ENCODE data around the gene ZNF442.

Gene ZNF442

GRCh38 chr19:12350890-12351197 lies 14.6 kb downstream of the ZNF442 start:
- no peaks in the 10 kb centered on the region for H3K27me3 ChIP-seq
- H3K9me3 ChIP-seq: peaks cover 52% of the 10 kb centered on the region
- H3K4me3 ChIP-seq (ENCODE audit: low read depth in 1 of 2, low read length in 1 of 2): no peak overlapping the region
- no peak overlapping the region for H3K27ac ChIP-seq
- TF ChIP-seq CTCF (IDR thresholded peaks at IDR 0.05): no peak
- no peaks in the 10 kb centered on the region for H3K36me3 ChIP-seq
- no peaks in the 10 kb centered on the region for H3K4me1 ChIP-seq (ENCODE audit: control insufficient read depth in 1 of 2, insufficient read depth in 1 of 2, low read depth in 1 of 2, low read length in 1 of 2)

- no peak for TF ChIP-seq CTCF (IDR thresholded peaks at IDR 0.05)
- no peak overlapping the region for H3K4me3 ChIP-seq (ENCODE audit: low read depth in 1 of 2, low read length in 1 of 2)
- H3K4me1 ChIP-seq (ENCODE audit: control insufficient read depth in 1 of 2, insufficient read depth in 1 of 2, low read depth in 1 of 2, low read length in 1 of 2): no peaks in the 10 kb centered on the region
- H3K27ac ChIP-seq: no peak overlapping the region
- H3K27me3 ChIP-seq: no peaks in the 10 kb centered on the region
- peaks cover 52% of the 10 kb centered on the region for H3K9me3 ChIP-seq
- H3K36me3 ChIP-seq: no peaks in the 10 kb centered on the region
Observed at GRCh38 chr19:12350185-12350889, 15.1 kb downstream of the ZNF442 start.

DNA sequence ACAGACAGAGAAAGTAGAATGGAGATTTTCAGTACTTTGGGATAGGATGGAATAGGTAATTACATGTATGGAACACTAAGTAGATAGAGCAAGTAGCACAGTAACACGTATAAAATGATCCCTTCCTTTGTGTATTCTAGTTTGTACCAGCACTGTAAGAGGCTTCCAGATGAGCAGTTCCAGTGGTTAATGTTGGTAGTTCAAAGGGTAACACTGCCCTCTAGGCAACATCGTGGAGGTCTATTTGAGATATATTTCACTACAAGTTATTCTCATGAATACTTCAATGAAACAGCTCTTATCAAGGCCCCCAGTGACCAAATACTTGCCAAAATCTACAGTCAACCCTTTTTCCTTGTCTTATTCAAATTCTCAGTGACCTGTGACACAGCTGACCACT lies 18.6 kb downstream of the ZNF442 start:
- no peak for TF ChIP-seq CTCF (IDR thresholded peaks at IDR 0.05)
- Histone ChIP-seq H3K9me3 (peaks cover 36% of the 10 kb centered on the region), H3K27me3 (no peaks in the 10 kb centered on the region), H3K36me3 (no peaks in the 10 kb centered on the region), H3K4me1 (ENCODE audit: control insufficient read depth in 1 of 2, insufficient read depth in 1 of 2, low read depth in 1 of 2, low read length in 1 of 2) (no peaks in the 10 kb centered on the region), H3K27ac (no peak overlapping the region), H3K4me3 (ENCODE audit: low read depth in 1 of 2, low read length in 1 of 2) (no peak overlapping the region)

DNA sequence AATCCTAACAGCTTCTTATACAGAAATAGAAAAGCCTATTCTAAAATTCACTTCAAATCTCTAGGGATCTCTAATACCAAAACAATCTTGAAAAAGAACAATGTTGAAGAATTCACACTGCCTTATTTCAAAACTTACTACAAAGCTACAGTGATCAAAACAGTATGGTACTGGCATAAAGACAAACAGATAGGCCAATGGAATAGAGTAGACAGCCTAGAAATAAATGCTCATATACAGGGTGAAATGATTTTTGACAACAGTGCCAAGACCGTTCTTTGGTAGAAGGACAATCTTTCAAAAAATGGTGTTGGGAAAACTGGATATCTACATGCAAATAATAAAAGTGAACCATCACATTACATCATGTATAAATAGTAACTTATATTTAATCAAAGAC lies 20.3 kb downstream of the ZNF442 start:
- Histone ChIP-seq H3K27ac (no peak overlapping the region), H3K27me3 (no peaks in the 10 kb centered on the region), H3K4me1 (ENCODE audit: control insufficient read depth in 1 of 2, insufficient read depth in 1 of 2, low read depth in 1 of 2, low read length in 1 of 2) (no peaks in the 10 kb centered on the region), H3K9me3 (peaks cover 21% of the 10 kb centered on the region), H3K36me3 (no peaks in the 10 kb centered on the region), H3K4me3 (ENCODE audit: low read depth in 1 of 2, low read length in 1 of 2) (no peak overlapping the region)
- no peak for TF ChIP-seq CTCF (IDR thresholded peaks at IDR 0.05)

- peak within 1 kb of the TSS; percentile 11 for H3K27ac ChIP-seq
Observed at GRCh38 chr19:12333162-12334159, 32.0 kb downstream of the ZNF442 start, which contains the start of gene ZNF563. ZNF563 (minus strand) TSS chr19:12333633; CDS start chr19:12333482, 151 bp downstream.

More at GRCh38 chr19:12333162-12334159, 32.0 kb downstream of the ZNF442 start, which contains the start of gene ZNF563:
- H3K27me3 ChIP-seq: no peaks in the 10 kb centered on the region
- no peaks in the 10 kb centered on the region for H3K9me3 ChIP-seq
- H3K4me3 ChIP-seq (ENCODE audit: low read depth in 1 of 2, low read length in 1 of 2): peak within 1 kb of the TSS; percentile 70 to 82
- H3K36me3 ChIP-seq: no peaks in the 10 kb centered on the region
- no peak for TF ChIP-seq CTCF (IDR thresholded peaks at IDR 0.05)
- H3K4me1 ChIP-seq (ENCODE audit: control insufficient read depth in 1 of 2, insufficient read depth in 1 of 2, low read depth in 1 of 2, low read length in 1 of 2): peaks cover 13 to 14% of the 10 kb centered on the region in 2 experiments

All from neutrophil (primary cell).